Renal cortex interstitium (tissue), 11 donors: ENCODE data around the gene NEDD4L. TPM values are rescaled to one million over a fixed set of nuclear protein-coding genes. Genes with fewer than 3 reads are reported as not detected.

Experiments
- DNase-seq, 11 donors: peaks; one replicate each; pipeline ENCODE4 v3.0.0-alpha.2; 2013; ENCODE audit warnings: low read depth in 9 of 11, low spot score in 4 of 11; ENCODE audit errors: extremely low read depth in 1 of 11
- polyA plus RNA-seq, 3 donors: library from polyadenylated mRNA; unstranded; fragments of 120-200 nt; gene quantifications; one replicate each; pipeline ENCODE4 v1.2.1, GENCODE V29; 2013; ENCODE audit not compliant: insufficient read length in 3 of 3

The NEDD4L gene
- polyA plus RNA-seq, 3 donors: 106 to 169 (median 131) TPM

GRCh38 chr18:58021504-58021903, 22.5 kb upstream of the NEDD4L start:
- no peak for DNase-seq

DNA sequence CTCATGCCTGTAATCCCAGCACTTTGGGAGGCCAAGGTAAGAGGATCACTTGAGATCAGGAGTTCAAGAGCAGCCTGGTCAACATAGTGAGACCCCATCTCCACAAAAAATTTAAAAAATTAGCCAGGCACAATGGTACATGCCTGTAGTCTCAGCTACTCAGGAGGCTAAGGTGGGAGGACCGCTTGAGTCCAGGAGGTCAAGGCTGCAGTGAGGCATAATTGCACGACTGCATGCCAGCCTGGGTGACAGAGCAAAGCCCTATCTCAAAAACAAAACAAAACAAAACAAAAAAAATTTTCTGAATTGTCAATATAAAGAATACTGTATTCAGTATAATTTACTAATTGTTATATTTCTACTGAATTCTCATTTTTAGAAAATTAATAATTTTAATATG, 20.9 kb upstream of the NEDD4L start:
- DNase-seq: no peak

DNA sequence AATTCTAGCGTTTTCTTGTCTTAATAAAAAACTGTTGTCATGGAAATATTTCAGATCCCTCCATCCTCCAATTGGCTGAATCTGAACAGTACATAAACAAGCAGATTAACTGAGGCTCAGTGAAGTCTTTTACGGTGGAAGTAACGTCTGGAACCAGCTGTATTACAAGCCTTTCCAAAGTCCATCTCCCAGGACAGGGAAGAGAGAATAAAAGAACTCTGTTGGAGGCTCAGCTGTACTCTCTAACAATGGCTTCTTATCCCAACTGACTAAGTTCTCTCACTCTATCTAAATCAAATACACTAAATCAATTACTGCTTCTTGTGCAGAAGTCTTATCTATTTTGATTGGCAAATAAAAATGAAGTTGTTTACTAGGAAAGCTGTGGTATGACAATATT, 19.9 kb upstream of the NEDD4L start:
- peak in 1 of 11 donors; percentile 36 for DNase-seq

GRCh38 chr18:58025205-58025604, 18.8 kb upstream of the NEDD4L start:
- no peak for DNase-seq

GRCh38 chr18:58025733-58026132, 18.3 kb upstream of the NEDD4L start:
- DNase-seq: no peak

DNA sequence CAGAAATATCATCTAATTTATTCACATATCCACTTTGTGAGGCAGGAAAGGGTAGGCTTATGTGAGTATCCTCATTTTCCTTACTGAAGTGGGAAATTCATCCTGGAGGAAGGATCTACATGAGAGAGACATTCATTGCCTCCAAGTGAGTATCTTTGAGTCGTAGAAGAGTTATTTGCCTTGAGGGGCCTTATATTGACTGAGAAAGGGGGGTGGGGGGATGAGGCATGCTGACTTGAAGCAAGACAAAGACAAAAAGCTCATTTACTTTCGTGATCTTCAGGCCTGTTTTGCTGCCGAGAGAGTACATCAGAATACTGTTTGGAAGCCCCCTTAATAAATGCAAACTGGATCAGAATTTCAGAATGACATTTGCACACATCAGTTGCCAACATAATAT, 17.6 kb upstream of the NEDD4L start:
- no peak for DNase-seq

DNA sequence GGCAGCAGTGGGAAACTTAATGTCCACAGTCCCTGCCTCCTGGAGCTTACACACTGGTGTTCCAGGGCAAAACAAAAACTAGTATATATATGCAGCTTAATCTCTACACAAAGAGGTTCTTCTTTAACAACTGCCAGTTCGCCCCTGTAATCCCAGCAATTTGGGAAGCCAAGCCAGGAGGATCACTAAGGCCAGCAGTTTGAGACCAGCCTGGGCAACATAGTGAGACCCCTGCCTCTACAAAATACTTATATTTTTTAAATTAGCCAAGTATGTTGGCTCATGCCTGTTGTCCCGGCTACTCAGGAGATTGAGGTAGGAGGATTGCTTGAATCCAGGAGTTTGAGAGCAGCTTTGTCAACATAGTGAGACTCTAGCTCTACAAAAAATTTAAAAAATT, 17.2 kb upstream of the NEDD4L start:
- no peak for DNase-seq

DNA sequence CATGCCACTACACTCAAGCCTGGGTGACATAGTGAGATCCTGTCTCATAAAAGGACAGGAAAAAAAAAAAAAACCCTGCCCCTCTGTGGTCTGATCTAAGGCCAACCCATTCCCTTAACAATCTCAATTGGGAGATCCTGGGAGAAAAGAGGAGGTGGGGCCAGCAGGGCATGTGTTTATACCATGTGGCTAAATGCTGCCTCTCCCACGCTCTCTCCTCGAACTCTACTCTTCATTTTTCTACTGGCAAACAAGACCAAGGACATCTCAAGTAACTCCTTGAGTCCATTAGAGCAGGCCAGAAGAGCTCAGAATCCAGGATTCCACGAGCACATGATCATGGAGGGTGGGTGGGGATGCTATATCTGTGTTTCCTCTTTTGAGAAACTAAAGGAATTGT, 16.7 kb upstream of the NEDD4L start:
- DNase-seq: no peak

DNA sequence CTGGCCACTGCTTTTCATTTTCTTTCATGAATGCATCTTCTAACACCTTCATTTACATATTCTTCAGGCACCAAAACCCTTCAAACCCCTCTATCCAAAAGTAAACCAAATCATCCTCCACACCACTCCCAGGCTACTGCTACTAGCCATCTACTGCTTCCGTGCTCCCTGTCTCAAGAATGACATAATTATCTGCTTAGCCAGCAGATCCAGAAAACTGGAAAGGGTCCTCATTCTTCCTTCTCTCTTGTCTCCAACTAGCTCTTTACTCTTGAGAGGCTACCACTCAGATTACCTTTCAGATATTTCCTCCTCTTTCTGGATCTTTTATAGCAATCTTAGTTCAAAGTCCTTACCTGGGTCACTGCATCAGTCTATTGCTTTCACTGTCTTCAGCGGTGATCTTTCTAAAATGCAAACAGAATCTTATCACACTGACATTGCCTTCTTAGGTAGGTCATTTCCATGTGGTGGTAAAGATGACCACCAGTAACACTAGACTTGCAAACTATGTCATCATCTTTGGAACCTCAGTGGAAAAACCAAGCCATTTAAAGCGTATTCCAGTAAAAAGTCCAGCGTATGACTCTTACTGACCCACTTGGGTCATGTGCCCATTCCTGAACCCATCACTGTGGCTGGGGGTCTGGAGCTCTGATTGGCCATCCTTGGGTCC, 15.8 kb upstream of the NEDD4L start:
- DNase-seq: no peak

- DNase-seq: no peak
These were observed 11.8 kb upstream of the NEDD4L start for GRCh38 chr18:58032233-58032632.

DNA sequence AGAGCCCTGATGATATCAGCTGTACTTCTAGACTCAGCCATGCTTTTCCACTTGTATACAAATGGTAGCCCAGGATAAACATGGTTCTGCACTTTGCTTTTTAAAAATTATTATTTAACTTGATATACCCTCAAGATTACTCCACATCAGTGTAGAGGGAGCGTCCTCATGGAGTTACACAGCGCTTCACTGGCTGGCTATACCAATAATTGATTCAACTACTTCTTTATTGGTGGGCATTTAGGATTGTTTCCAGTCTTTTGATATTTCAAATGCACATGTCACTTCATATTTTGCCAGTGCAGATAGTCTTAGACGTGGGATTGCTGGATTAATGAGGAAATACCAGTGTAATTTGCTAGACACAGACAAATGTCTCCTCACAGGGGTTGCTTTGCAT, 10.8 kb upstream of the NEDD4L start:
- no peak for DNase-seq

- DNase-seq: no peak
These were observed 9.7 kb upstream of the NEDD4L start for GRCh38 chr18:58034370-58034769.

- DNase-seq: no peak
These were observed 6.9 kb upstream of the NEDD4L start for GRCh38 chr18:58037163-58037562.

GRCh38 chr18:58038063-58038462, 6.0 kb upstream of the NEDD4L start:
- DNase-seq: no peak

GRCh38 chr18:58041633-58042032, 2.4 kb upstream of the NEDD4L start:
- no peak for DNase-seq

GRCh38 chr18:58042826-58043490, 1.1 kb upstream of the NEDD4L start:
- DNase-seq: no peak

GRCh38 chr18:58044370-58045241, 580 bp downstream of the NEDD4L start:
- peak in 1 of 11 donors; percentile 29 for DNase-seq

DNA sequence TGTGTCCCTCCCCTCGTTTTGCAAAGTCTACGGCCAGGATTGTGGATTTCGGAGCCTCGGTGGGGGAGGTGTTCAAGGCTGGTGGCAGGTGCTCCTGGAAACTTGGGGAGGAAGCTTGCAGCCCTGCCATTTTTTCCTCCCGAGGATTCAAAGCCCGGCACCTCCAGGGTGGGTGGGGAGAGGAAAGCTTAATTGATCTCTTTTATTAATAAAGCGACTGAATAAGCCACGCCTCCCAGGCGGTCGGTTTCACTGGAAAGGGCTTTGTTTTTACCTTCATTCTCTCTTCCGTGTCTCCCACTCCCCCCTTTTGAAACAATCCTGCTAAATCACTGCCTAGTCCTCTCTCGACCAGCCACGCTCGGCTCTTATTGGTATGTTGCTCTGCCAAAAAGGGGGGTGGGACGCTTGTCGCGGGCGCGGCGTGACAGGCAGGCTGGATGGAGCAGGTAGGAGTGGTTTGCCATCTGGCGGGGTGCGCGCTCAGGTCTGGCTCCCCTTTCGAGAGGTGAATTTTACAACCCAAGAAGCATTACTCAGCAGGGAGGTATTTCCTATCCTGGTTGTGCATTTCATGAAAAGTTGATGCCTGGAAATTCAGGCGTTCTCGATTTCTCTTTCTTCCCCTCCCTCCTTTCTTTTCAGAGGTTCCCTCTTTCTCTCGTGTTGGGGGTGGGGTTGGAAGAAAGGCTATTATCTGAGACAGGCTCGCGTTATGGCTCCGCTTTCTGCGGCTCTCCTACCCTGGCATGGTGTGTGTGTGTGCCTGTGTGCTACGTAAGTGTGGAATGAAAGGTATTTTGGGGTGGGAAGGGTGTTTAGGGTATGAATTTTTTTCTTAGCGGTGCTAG, 1.4 kb downstream of the NEDD4L start:
- DNase-seq: peak in 3 of 11 donors; percentile 42 to 59 (median 50)

DNA sequence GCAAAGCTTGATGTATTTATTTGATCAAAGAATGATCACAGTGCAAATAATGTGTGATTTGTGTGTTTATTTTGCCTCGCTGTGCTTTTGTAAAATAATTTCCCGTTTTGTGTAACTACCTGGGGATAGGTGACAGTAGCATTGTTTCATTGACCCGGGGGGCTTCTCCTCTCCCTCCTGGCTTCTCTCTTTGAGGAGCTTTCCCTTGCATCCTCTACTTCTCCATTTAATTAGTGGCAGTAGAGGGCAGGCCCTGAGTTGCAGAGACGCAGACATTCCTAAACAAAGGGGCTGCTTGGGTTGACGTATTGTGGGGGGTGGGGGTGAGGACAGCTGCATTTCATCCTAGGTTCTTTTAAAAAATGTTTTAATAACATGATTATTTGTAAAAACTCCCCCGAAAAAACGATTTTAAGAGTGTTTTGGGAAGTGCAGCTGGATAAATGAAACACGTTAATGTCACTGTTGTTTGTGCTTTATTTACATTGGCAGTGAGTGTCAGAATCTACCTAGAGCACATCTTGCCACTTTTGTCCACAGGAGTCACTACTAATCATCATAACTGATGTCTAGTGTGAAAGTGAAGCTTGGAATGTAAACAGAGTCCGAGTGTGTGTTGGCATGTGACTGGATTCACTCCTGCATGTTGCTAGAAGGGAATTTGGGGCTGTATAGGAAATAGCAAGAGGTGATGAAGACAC, 2.2 kb downstream of the NEDD4L start:
- no peak for DNase-seq
